ENCODE data around the gene WSCD1.

WSCD1 gene

GRCh38 chr17:6057562-6057961 lies 12.6 kb upstream of the WSCD1 start:
- no peak overlapping the region for H3K27ac ChIP-seq
- TF ChIP-seq ZFX (IDR thresholded peaks at IDR 0.05; ENCODE audit: borderline replicate concordance) = no peak
- no peak for TF ChIP-seq CTCF (IDR thresholded peaks at IDR 0.05)

GRCh38 chr17:6059406-6059805 lies 10.8 kb upstream of the WSCD1 start:
- no peak for TF ChIP-seq CTCF (IDR thresholded peaks at IDR 0.05)
- TF ChIP-seq ZFX (IDR thresholded peaks at IDR 0.05; ENCODE audit: borderline replicate concordance) = no peak

DNA sequence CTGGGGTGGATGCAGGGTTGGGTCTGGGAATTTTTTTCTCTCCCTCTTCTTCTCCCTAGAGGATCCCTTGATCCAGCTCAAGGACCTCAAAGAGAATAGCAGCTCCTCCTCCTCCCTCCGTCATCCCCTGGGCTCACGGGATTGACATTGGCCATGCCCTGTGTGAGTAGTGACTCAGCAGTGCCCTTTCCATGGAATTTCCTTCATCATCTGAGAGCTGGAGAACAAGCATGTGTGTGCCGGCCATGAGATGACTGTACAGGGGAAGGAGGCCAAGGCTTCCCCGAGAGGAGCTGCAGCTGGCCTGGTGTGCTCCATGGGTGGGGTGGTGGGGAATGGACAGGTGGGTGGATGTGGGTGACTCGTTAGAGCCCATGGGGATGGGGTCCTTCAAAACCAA lies 8.9 kb upstream of the WSCD1 start:
- TF ChIP-seq ZFX (IDR thresholded peaks at IDR 0.05; ENCODE audit: borderline replicate concordance) (no peak), CTCF (IDR thresholded peaks at IDR 0.05) (no peak)
- H3K27ac ChIP-seq = no peak overlapping the region

More at GRCh38 chr17:6059406-6059805, 10.8 kb upstream of the WSCD1 start:
- no peak overlapping the region for H3K27ac ChIP-seq

DNA sequence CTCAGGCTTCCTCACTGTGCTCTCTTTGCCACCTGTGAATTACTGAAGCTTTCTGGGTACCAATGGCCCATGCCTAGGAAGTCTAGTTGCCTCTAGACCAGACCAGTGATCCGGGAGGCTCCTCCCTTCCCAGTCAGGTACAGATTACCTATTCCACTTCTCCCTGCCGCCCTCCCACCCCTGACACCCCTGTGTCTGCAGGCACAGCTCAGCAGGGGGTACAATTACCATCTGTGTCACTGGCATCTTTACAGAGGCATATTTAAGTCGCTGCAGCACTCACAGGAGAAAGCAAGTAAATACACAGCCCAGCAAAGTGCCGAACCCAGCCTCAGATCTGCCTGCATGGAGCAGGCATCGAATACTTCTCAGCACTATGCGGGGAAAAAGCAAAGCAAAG lies 5.3 kb upstream of the WSCD1 start:
- H3K27ac ChIP-seq = no peak overlapping the region
- TF ChIP-seq ZFX (IDR thresholded peaks at IDR 0.05; ENCODE audit: borderline replicate concordance) (no peak), CTCF (IDR thresholded peaks at IDR 0.05) (no peak)

DNA sequence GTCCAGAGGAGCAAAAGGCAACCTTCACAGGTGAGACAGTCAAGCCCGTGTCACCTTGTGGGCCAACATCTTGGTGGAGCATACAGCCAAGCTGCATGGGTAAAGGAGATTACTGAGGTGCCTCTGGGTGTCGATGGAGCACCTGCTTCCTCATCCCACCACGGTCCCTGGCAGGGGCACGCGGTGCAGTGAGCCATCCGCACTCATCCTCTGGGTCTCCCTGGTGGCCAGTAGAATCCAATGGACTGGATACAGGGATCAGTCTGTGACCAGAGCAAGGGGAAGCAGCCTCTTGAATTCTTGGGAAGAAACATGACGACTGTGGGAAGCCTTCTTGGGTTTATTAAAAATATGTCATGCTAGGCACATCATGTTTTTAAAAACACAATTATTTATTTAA lies 4.8 kb upstream of the WSCD1 start:
- no peak overlapping the region for H3K27ac ChIP-seq
- TF ChIP-seq ZFX (IDR thresholded peaks at IDR 0.05; ENCODE audit: borderline replicate concordance) (no peak), CTCF (IDR thresholded peaks at IDR 0.05) (no peak)

- TF ChIP-seq ZFX (IDR thresholded peaks at IDR 0.05; ENCODE audit: borderline replicate concordance) = no peak
- no peak for TF ChIP-seq CTCF (IDR thresholded peaks at IDR 0.05)
- no peak overlapping the region for H3K27ac ChIP-seq
Observed at GRCh38 chr17:6066183-6066948, 3.8 kb upstream of the WSCD1 start.

GRCh38 chr17:6067060-6067459 lies 3.1 kb upstream of the WSCD1 start:
- TF ChIP-seq CTCF (IDR thresholded peaks at IDR 0.05) (no peak), ZFX (IDR thresholded peaks at IDR 0.05; ENCODE audit: borderline replicate concordance) (no peak)

More at GRCh38 chr17:6067060-6067459, 3.1 kb upstream of the WSCD1 start:
- H3K27ac ChIP-seq = no peak overlapping the region

All from 22Rv1 (cell line).